Lower leg skin (tissue), 4 donors: ENCODE measurements around the gene FGF3. TPM values are rescaled to one million over a fixed set of nuclear protein-coding genes. Genes with fewer than 3 reads are reported as not detected.

Source experiments
- DNase-seq, 2 donors: peaks; one replicate each; pipeline ENCODE4 v3.0.0-alpha.2; 2019; ENCODE audit warnings: low spot score in 2 of 2
- H3K4me3 ChIP-seq: fragments of 200-600 bp; sonication (generic); 2 replicates; pipeline ENCODE4 v1.5.1; 2017; ENCODE audit warnings: mild to moderate bottlenecking, low read depth; ENCODE audit not compliant: poor library complexity, severe bottlenecking
- POLR2A ChIP-seq, 2 donors: fragments of 450-650 bp; IDR thresholded peaks; one replicate each; pipeline ENCODE4 v1.6.1; 2016 to 2017; ENCODE audit warnings: antibody characterized with exemption in 2 of 2, mild to moderate bottlenecking in 1 of 2, moderate library complexity in 1 of 2
- WGBS, 2 donors: methylation state at CpG; one replicate each; pipeline ENCODE4 v1.1.5; 2018; 5-methylcytosine and 5-hydroxymethylcytosine counted together
- intact Hi-C: fragments of 100-400 bp; cut with DNase I; formaldehyde crosslinking; loops from one replicate; pipeline ENCODE4 v1.15.0; 2023; ENCODE audit warnings: low total_unique reads
- total RNA-seq, 4 donors: library from RNA; depleted of rRNA; stranded (reverse); fragments of >200 nt; gene quantifications; one replicate each; pipeline ENCODE4 v1.1.0, GENCODE V29; 2016
- TF ChIP-seq, protein P1 (sequence below), 3 donors: fragments of 450-650 bp; IDR thresholded peaks; one replicate each; pipeline ENCODE4 v1.5.1; 2016; ENCODE audit warnings: antibody characterized with exemption in 3 of 3, mild to moderate bottlenecking in 3 of 3, moderate library complexity in 2 of 3

Gene FGF3
- not detected for total RNA-seq

DNA sequence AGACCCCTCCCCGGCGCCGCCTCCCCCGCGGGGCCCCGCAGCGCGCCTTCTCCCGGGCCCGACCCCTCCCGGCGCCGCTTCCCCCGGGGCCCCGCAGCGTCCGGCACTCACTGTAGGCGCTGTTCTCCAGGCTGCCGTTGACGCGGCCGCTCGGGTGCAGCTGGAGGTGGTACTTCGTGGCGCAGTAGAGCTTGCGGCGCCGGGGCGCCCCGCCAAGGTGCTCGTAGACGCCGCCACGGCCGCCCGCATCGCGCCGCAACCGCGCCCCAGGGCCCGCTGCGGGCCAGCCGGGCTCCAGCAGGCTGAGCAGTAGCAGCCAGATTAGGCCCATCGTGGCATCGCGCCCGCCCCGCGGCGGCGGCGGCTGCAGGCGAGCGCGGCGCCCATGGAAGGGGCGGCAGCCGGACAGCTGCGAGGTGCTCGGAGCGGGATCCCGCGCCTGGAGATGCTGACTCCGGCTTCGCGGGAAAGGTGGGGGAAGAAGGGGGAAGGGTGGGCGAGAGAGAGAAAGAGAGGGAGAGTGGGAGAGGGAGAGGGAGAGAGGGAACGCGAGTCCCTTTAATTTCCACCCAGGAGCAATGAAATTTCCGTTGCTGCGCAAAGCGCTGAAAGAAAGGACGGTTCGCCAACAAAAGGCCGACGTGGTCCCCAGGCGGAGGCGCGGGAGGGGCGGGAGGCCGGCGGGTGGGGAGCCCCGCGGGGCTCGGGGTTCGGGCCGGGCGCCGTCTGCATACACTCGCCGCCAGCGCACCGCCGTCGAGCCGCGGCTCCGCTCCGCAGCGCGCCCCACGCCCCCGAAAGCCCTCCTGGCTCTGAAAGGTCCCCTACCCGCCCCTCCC is at the start of gene FGF3:
Gene FGF3, minus strand, starts transcription at position 814 of the 839 bp plus-strand sequence. Its CDS starts 483 bp downstream, at position 331.
- H3K4me3 ChIP-seq, result no peak within 1 kb of the TSS

DNA sequence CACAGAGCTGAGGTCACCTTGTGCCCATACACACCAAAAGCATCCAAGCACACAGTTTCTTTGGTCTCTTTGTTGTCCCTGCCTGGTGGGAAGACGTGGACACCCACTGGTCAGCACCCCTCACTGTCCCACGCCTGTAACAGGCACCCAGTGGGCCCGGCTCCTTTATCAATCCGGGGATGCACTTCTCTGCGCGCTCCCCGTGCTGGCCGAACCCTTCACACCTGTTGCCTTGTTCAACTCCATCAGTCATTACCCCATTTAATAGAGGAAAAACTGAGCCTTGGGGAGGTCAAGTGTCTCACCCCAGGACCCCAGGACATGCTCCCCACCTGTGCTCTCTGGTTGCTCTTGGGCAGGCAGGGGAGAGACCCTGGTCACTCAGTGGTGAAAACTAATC is 49.7 kb upstream of the FGF3 start:
- no peak overlapping the region for H3K4me3 ChIP-seq
- TF ChIP-seq POLR2A (IDR thresholded peaks at IDR 0.05), result no peak
- TF ChIP-seq, protein P1, sequence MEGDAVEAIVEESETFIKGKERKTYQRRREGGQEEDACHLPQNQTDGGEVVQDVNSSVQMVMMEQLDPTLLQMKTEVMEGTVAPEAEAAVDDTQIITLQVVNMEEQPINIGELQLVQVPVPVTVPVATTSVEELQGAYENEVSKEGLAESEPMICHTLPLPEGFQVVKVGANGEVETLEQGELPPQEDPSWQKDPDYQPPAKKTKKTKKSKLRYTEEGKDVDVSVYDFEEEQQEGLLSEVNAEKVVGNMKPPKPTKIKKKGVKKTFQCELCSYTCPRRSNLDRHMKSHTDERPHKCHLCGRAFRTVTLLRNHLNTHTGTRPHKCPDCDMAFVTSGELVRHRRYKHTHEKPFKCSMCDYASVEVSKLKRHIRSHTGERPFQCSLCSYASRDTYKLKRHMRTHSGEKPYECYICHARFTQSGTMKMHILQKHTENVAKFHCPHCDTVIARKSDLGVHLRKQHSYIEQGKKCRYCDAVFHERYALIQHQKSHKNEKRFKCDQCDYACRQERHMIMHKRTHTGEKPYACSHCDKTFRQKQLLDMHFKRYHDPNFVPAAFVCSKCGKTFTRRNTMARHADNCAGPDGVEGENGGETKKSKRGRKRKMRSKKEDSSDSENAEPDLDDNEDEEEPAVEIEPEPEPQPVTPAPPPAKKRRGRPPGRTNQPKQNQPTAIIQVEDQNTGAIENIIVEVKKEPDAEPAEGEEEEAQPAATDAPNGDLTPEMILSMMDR (IDR thresholded peaks at IDR 0.05), result no peak
- intact Hi-C loops, result no loop called here
- DNase-seq, result no peak
- WGBS, 2 donors, result 84 to 95% methylated on average over 8 of the region's 8 CpGs

More for the DNA sequence above, at the start of gene FGF3:
- DNase-seq, result no peak
- TF ChIP-seq, protein P1 (IDR thresholded peaks at IDR 0.05), result no peak
- no peak for TF ChIP-seq POLR2A (IDR thresholded peaks at IDR 0.05)
- intact Hi-C loops, result no loop called here
- WGBS, 2 donors, result 2 to 3% methylated on average over 63 to 90 of the region's 105 CpGs

DNA sequence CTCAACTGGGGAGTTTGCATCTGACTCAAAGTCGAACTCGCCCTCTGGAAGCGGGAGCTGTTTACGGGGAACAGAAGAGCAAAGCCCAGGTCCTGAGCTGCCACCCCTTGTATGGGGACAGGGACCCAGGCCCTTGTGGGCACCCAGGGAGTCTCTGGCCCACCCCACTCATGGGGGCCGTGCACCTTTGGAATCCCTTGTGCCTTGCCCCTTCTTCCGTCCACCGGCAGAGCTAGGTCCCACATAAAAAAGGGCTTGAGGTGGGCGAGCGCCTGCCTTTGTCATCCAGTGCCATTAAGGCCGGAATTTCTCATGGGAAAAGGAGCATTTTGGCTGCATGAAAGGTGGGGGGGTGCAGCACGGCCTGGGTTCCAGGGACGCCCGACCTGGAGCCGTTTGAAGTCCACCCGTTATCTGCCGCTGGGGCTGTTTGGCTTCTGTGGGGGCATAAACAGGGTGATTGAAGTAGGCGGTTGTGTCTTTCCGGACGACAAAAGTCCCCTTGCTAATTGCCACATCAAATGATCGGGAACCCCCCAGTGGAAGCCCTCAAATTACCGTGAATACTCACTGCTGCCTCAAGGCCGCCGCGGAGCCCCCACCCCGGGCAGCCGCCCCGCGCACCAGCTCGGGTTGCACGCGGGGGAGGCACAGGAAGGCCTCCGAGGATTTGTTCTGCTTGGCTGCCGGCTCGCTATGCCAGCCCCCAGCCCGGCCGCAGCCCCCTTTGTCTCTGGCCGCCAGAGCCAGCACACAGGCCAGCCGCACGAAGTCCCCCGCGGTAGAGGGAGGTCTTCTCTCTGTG is 49.0 kb upstream of the FGF3 start:
- TF ChIP-seq POLR2A (IDR thresholded peaks at IDR 0.05), result no peak
- TF ChIP-seq, protein P1 (IDR thresholded peaks at IDR 0.05), result no peak
- peak in 1 of 2 donors; percentile 79 for DNase-seq
- intact Hi-C loops, result no loop called here
- no peak overlapping the region for H3K4me3 ChIP-seq
- 41 to 43% methylated on average over 30 to 38 of the region's 41 CpGs for WGBS, 2 donors

DNA sequence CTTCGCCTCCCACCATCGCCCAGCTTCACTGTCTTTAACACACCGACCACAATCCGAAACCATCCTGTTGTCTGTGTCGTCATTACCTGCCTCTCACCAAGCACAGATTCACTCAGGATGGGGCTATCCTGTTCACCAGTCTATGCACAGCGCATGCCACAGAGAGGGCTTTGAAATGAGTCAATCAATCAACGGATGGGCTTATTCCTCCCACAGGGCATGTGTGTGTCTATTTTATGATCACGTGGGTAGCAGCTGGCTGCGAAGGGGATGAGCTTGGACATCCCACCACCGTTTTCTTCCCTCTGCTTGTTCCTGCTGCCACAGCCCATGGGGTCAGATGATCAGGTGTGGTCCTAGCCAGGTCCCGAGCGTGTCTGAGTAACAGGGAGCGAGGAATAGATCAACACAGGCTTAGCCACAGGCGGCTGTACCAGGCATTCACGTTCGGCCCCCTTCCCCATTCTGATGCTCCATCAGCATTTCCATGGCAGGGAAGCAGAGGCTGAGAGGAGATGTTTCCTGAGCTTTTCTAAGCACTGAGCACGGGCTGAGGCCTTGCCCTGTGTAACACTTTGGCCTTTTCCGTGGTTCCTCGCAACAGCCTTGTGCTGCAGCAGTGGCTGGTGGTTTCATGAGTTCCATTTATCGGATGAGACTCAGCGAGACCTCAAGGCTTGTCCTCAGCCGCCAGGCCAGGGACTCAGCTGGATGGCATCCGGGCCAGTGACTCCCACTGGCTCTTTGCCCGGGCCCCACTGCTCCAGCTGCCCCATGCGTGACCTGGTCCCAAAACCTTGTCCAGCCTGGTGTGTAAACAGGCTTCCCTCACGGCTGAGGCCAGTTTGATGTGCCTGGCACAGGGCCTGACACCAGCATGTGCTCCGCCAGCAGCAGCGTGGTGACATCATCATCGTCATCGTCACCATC is 48.1 kb upstream of the FGF3 start:
- H3K4me3 ChIP-seq, result no peak overlapping the region
- 72 to 83% methylated on average over 26 to 29 of the region's 30 CpGs for WGBS, 2 donors
- TF ChIP-seq POLR2A (IDR thresholded peaks at IDR 0.05), result no peak
- TF ChIP-seq, protein P1 (IDR thresholded peaks at IDR 0.05), result no peak
- DNase-seq, result peak in 1 of 2 donors; percentile 58
- intact Hi-C loops, result no loop called here

DNA sequence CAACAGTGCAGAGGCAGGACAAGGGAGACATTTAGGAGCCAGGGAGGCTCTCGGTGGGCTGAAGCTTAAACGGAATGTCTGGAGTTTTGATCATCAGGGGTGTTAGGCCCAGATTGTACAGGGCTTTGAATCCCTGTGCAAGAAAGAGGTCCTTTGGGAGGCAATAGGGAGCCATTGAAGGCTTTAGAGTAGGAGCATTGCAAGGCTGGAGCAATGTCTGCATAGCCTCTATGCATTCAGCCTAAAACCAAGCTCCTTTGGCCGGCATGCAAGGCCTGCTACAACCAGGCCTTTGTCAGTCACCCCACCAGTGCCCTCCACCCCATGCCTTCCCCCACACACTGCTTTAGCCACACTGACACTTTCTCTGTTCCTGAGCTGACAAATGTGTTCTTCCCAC is 47.4 kb upstream of the FGF3 start:
- H3K4me3 ChIP-seq, result no peak overlapping the region
- 89 to 91% methylated on average over 3 of the region's 3 CpGs for WGBS, 2 donors
- peak in 1 of 2 donors; percentile 43 for DNase-seq
- intact Hi-C loops, result no loop called here
- TF ChIP-seq, protein P1 (IDR thresholded peaks at IDR 0.05), result no peak
- no peak for TF ChIP-seq POLR2A (IDR thresholded peaks at IDR 0.05)
